ENCODE data around the gene PUS10. TPM values are rescaled to one million over a fixed set of nuclear protein-coding genes. Genes with fewer than 3 reads are reported as not detected.

The PUS10 gene
- total RNA-seq, 1 donor from 2014 or later: 6.1 TPM

- Histone ChIP-seq H3K4me3 (ENCODE audit: low read depth, low read length) (no peak overlapping the region), H3K27me3 (ENCODE audit: control insufficient read depth, insufficient read depth, low read length) (no peaks in the 10 kb centered on the region), H3K36me3 (ENCODE audit: control insufficient read depth, insufficient read depth, low read length) (peaks cover 2% of the 10 kb centered on the region)
- TF ChIP-seq CTCF (IDR thresholded peaks at IDR 0.05; ENCODE audit: insufficient read depth, low read length, severe bottlenecking): no peak
- DNase-seq (ENCODE audit: low read depth): peak; percentile 97
- FAIRE-seq: no peak
Measured at GRCh38 chr2:60948926-60949579, 69.0 kb downstream of the PUS10 start.

- no peak for FAIRE-seq
- H3K36me3 ChIP-seq (ENCODE audit: control insufficient read depth, insufficient read depth, low read length): no peaks in the 10 kb centered on the region
- no peaks in the 10 kb centered on the region for H3K27me3 ChIP-seq (ENCODE audit: control insufficient read depth, insufficient read depth, low read length)
- H3K4me3 ChIP-seq (ENCODE audit: low read depth, low read length): no peak overlapping the region
- no peak for DNase-seq (ENCODE audit: low read depth)
- no peak for TF ChIP-seq CTCF (IDR thresholded peaks at IDR 0.05; ENCODE audit: insufficient read depth, low read length, severe bottlenecking)
Measured at GRCh38 chr2:60948161-60948560, 69.9 kb downstream of the PUS10 start.

- H3K27me3 ChIP-seq (ENCODE audit: control insufficient read depth, insufficient read depth, low read length): no peaks in the 10 kb centered on the region
- DNase-seq (ENCODE audit: low read depth) (no peak), FAIRE-seq (no peak)
- H3K4me3 ChIP-seq (ENCODE audit: low read depth, low read length): no peak overlapping the region
- no peak for TF ChIP-seq CTCF (IDR thresholded peaks at IDR 0.05; ENCODE audit: insufficient read depth, low read length, severe bottlenecking)
- H3K36me3 ChIP-seq (ENCODE audit: control insufficient read depth, insufficient read depth, low read length): no peaks in the 10 kb centered on the region
Measured at GRCh38 chr2:60947056-60947455, 71.0 kb downstream of the PUS10 start.

- no peaks in the 10 kb centered on the region for H3K36me3 ChIP-seq (ENCODE audit: control insufficient read depth, insufficient read depth, low read length)
- no peak for FAIRE-seq
- no peaks in the 10 kb centered on the region for H3K27me3 ChIP-seq (ENCODE audit: control insufficient read depth, insufficient read depth, low read length)
- TF ChIP-seq CTCF (IDR thresholded peaks at IDR 0.05; ENCODE audit: insufficient read depth, low read length, severe bottlenecking): no peak
- no peak for DNase-seq (ENCODE audit: low read depth)
- no peak overlapping the region for H3K4me3 ChIP-seq (ENCODE audit: low read depth, low read length)
Measured at GRCh38 chr2:60945341-60945740, 72.7 kb downstream of the PUS10 start.

GRCh38 chr2:60939622-60940021 is 78.4 kb downstream of the PUS10 start:
- FAIRE-seq: no peak
- no peak for TF ChIP-seq CTCF (IDR thresholded peaks at IDR 0.05; ENCODE audit: insufficient read depth, low read length, severe bottlenecking)
- H3K27me3 ChIP-seq (ENCODE audit: control insufficient read depth, insufficient read depth, low read length): no peaks in the 10 kb centered on the region
- H3K4me3 ChIP-seq (ENCODE audit: low read depth, low read length): no peak overlapping the region
- no peak for DNase-seq (ENCODE audit: low read depth)
- no peaks in the 10 kb centered on the region for H3K36me3 ChIP-seq (ENCODE audit: control insufficient read depth, insufficient read depth, low read length)

- Histone ChIP-seq H3K4me3 (ENCODE audit: low read depth, low read length) (no peak overlapping the region), H3K36me3 (ENCODE audit: control insufficient read depth, insufficient read depth, low read length) (no peaks in the 10 kb centered on the region), H3K27me3 (ENCODE audit: control insufficient read depth, insufficient read depth, low read length) (no peaks in the 10 kb centered on the region)
- TF ChIP-seq CTCF (IDR thresholded peaks at IDR 0.05; ENCODE audit: insufficient read depth, low read length, severe bottlenecking): no peak
- DNase-seq (ENCODE audit: low read depth): no peak
- no peak for FAIRE-seq
Measured at GRCh38 chr2:60938301-60938700, 79.8 kb downstream of the PUS10 start.

Measured in bronchial epithelial cell (primary cell).